GM18499 (cell line): ENCODE results near the gene NUP62.
"Not testable (repeated sequence)": the region's sequence is repeated elsewhere in the genome, so short reads cannot be mapped to it uniquely, and the experiment has no call there.

Experiments used
- ATAC-seq: cut with Tn5 transposase; IDR thresholded peaks from one replicate; pipeline ENCODE4 v1.9.1; 2021; ENCODE audit warnings: moderate number of reproducible peaks; ENCODE audit not compliant: insufficient read depth, unreplicated experiment

Gene NUP62

DNA sequence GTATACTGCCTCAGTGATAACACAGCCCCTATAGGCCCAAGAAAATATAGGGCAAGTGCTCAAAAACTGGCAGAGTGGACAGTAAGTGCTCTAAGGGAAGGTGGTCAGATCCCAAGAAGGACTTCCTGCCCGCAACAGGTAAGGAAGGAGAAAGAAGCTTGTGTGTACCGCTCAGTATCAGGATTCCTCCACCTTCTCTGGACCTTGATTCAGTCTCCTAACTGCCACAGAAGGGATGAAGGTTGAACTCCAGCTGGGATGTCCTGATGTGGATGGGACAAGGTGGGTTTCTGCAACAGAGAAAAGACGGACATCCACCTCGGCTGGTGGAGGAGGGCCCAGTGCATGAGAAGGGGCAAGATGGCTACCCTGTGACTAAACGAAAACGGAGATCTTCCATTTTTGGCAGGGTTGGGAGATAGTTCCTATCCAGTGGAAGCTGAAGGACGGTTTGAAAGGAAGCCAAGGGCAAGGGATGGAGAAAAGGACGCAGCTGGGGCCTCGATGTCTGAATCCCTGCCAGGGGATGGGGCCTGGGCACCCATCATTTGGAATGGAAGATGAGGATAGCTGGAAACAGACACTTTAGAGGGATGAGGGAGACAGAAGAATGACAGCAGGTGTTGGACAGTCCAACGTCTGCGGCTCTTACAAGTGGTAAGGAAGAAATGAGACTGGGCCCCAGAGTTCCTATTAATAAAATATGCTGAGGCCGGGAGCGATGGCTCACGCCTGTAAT, 1.6 kb downstream of the NUP62 start:
- ATAC-seq: no peak

DNA sequence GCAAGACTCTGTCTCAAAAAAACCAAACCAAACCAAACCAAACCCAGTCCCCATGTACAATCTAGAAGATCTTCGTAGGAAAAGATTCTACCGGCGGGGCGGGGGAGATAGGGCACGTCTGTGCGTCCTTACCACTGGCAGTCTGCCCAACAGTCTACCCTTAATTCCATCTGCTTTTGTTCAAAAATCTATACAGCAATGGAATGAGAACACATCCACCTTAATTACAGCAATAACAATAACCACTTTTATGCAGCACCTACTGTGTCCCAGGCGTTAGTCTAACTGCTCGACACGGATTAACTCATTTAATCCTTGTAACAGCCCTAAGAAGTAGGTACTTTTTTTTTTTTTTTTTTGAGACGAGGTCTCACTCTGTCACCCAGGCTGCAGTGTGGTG, 2.8 kb downstream of the NUP62 start:
- ATAC-seq: no peak

DNA sequence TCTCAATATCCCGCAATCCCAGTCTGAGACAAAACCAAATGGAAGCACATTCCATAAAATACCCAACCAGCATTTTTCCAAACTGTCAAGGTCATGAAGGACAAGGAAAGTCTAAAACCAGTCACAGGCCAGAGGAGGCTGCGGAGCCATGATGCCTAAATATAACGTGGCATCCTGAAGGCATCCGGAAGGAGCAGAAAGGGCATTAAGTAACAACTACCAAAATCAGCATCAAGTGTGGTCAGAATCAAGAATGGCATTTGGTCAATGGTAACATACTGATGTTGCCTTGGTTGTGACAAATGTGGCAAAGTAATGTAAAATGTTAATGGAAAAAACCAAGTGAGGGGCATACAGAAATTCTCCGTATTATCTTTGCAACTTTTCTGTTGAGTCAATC, 3.8 kb downstream of the NUP62 start:
- ATAC-seq: no peak

DNA sequence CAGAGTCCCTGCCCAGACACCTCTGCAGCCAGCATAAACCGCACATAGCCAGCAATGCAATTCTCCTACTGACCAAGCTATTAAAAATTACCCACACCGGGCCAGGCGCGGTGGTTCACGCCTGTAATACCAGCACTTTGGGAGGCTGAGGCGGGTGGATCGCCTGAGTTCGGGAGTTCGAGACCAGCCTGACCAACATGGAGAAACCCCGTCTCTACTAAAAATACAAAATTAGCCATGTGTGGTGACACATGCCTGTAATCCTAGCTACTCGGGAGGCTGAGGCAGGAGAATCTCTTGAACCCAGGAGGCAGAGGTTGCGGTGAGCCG, 4.5 kb downstream of the NUP62 start:
- not testable (repeated sequence) for ATAC-seq

DNA sequence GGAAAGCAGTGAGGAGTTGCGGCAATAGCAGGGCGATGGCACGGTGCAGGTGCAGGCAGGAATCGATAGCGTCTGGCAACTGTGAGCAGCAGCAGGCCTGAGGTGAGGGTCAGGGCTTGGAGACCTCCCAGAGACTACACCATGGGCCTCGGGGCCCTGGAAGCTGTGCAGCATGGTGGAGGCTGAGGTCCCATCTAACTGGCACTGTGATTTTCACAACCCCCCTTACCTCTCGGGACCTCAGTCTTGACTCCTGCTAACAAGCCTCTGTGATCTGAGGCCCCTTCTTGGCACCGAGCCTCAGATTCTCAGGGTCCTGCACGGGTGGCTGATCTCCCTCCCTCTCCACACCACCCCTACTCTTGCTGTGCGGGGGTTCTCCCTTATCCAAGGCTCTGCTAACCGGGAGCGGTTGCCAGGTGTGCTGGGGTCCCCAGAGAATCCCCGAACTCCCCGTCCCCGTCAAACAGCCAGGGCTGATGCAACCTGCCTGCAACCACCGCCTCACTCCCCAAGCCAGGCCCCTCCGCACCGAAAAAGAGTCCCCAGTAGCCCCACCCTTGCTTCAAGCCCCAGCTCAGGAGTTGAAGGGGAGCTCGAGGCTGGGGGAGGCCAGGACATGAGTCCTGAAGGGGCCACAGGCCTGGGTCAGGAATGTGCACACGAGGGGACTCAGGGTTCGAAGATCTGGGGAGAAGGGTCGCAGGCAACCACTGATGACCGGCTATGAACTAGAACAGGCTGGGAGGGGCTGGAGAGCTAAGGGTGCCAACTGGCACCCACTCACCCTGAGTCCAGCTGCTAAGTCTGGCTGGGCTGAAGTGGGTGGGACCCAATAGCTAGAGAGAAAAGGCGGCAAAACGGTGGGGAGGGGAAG, 5.1 kb downstream of the NUP62 start:
- ATAC-seq: no peak

DNA sequence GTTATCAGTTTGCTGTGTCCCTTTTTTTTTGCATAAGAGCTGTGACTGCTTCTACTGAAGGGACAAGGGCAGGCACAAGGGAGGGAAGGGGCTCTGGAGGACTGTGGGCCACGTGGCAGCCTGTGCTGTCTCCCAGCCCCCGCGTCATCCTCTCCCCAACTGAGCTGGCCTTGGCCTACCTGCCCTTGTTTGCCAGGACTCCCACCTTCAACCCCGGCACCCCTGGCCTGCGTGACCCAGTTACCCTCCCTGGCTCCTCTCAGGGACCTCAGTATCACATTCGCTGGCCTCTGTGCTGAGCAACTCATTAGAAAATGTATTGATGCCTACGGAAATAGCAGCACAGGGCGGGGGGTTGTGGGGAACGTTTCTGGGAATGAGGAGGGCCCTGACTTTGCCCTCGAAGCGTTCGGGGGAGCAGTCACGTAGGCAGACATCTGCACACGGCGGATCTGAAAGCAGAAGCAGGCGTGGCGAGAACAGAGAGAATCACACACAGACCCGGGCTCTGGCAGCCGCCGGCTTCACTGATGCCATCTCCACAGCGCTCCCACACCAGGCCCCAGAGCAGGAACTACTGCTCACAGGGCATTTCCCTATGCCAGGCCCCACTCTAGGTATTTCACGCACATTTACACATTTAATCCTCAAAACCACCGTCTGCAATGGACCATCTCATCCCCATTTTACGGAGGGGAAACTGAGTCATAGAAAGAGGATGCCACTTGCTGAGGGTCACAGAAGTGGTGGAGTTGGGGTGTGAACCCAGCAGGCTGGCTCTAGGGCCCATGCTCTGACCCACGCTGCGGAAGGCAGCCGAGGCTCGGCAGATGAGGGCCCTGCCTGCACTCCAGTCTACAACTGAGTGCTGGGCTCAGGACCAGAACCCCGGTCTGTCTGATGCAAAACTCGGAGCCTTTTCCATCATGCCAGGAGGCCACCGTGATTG, 6.0 kb downstream of the NUP62 start:
- no peak for ATAC-seq

DNA sequence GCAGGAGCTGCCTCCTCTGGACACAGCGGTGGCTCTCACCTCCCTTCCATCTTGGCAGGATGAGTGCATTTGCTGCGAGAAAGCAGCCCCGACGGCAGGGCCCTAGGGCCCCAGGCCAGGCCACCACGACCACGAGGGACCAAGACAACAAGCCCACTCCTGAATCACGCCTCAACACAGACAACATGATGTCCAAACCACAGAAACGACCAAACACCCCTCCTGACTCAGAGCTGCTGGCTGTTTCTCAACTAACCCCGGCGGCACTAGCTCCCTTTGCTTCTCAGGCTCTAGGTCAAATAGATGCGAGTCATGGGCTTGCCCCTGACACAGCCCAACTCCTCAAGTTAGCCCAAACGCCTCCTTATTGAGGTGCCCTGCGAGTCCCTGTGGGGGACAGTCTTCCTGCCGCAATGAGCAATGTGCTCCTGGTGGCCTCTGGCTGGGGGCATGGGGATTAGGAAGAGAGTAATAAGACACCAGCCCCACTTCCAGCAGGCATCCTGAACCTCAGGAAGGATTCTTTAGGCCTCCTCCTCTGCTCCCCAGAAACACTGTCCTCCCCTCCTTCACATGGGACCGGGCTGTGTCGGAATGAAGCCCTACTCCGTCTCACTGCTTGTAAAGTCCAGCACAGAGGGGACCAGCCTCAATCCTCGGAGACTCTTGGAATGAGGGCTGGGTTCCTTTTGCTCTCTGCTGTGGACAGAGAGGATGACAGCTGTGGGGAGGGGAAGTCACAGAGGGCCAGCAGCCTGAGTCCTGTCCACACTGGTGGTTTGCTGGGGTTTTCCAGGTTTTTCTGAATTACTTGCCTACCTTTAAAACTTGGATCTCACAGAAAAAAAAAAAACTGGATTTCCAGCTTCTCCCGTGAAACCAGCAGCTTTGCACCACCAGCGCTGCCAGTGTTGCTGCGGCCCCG, 7.2 kb downstream of the NUP62 start:
- ATAC-seq: no peak

DNA sequence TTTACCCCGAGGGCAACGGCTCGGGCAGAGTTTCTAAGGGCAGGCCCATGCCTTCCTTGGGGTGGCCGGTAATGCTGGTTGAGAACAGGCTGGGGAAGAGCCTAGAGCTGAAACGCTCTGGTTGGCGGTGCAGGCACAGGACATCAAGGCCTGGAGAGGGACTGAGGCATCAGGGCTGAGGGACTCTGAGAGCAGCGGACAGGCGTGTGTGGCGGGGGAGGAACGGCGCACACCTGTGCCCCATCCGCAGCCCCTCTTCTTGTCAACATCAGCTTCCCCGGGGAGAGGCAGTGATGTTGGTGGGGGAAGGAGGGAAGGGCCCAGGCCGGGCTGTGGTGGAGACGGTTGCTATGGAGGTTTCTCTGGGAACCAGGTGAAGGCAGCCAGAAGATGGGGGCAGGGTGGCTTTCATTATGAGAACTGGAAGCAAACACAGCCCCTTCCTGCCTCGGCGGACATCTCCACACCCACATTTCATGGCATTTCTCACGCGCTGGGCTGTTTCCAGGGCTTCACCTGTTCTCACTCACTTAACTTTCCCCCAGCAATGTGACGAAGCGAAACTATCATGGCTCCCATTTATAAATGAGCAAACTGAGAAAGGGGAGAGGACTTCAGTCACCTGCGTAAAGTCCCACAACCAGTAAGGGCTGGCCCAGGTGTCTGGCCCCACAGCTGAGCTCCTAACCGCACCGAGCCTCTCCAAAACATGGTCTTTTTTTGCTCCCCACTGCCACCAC, 8.5 kb downstream of the NUP62 start:
- ATAC-seq: no peak

DNA sequence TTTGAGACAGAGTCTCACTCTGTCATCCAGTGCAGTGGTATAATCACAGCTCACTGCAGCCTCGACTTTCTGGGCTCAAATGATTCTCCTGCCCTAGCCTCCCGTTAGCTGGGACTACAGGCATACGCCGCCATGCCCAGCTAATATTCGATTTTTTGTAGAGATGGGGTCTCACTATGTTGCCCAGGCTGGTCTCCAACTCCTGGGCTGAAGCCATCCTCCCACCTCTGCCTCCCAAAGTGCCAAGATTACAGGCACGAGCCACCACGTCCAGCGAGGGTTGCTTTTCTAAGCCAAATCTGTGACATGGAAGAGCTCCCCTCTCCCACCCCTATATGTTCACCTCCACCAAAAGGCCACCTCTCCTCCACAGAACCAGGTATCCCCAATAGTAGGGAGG, 11.2 kb downstream of the NUP62 start:
- no peak for ATAC-seq

DNA sequence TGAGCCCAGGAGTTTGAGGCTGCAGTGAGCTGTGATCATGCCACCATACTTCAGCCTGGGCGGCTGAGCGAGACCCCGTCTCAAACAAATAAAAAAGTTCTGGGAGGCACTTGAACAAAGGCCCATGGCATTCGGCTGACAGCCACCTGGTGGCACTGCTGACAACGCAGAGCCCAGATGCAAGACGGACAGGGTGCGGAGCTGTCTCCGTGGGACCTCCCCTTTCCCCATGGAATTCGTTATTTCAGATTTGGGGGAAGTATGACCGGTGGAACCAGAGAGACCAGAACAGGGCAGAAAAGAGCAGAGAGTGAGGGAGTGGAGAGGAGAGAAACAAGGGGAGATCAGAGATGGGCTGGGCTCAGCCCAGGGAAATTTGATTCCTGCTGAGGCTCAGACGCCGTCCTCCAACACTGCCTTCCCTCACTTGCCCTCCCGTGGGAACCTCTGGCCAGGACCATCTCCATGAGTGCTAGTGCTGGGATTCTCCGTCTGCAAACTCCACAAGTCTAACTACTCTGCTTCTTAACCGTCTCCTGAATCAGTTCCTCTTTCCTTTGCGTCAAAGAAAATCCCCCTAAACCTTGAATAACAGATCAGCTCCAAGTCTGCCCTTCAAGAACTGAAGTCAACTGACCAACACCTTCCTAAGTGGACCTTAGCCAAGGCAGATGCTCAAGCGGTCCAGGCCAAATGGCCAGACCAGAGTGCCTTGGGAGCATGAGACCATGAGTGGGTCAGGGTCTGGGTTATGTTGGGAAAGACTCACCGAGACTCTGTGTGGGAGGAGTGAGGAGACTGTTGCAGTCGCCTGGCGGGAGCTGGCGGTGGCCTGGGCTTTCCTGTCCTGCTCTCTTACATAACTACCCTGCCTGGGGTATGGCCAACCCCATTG, 12.2 kb downstream of the NUP62 start:
- no peak for ATAC-seq

DNA sequence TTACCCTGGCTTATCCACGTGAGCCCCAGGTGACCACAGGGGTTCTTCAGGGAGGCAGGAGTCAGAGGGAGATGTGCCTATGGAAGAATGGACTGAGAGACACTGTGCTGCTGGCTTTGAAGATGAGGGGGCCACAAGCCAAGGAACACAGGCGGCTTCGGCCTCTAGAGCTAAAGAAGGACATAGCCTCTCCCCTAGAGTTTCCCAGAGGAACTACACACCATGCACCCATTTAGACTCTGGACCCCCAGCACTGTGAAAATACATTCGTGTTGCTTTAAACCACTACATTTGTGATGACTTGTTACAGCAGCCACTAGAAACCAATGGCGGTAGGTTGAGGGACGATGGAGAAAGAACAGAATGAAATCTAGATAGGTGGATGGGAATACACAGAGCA, 14.0 kb downstream of the NUP62 start:
- no peak for ATAC-seq

DNA sequence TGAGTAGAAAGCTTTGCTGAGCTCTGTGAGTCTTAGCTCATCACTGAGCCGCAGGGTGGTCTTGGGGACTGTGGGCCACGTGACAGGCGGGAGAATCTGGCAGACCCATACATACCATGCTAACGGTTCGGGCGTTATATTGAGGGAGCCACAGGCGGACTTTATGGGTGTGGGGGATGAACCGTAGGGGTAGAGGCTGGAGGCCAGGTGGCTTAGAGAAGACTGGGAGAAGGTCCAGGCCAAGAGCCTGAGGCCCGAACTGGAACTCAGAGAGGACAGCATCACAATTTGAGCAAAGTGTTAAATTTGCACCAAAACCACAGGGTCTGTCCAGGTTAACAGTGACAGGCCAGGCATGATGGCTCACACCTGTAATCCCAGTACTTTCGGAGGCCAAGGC, 15.6 kb downstream of the NUP62 start:
- ATAC-seq: no peak

DNA sequence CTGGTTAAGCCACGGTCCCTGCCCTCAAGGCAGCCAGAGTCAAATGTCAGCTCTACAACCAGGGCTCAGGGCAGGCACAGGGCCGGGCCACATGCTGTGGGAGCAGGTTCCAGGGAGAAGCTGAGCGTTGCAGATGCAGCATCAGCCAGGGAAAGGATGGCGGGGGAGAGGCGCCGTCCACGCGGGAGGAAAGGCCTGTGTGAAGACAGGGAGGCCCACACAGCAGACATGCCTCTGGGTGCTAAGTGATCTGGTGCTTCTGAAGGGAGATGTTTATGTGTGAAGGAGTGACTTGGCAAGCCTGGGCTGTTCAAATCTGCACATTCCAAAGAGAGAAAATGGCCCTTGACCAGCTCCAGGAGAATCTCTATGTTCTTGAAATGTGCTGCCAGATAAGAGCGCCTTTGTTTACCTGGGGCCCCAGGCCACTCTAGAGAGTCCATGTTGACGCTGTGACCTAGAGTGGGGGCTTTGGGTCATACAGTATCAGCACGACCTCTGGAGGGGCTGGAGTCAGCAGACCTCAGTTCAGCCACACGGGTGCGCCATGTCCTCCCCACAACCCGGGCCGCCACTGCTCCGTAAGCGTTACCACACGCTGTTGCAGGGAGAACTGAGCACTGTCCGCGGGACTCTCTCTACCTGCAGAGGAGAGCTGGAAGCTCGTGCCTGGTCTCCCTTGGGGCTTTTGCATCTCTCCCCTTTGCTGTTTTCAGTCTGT, 16.2 kb downstream of the NUP62 start:
- ATAC-seq: no peak

DNA sequence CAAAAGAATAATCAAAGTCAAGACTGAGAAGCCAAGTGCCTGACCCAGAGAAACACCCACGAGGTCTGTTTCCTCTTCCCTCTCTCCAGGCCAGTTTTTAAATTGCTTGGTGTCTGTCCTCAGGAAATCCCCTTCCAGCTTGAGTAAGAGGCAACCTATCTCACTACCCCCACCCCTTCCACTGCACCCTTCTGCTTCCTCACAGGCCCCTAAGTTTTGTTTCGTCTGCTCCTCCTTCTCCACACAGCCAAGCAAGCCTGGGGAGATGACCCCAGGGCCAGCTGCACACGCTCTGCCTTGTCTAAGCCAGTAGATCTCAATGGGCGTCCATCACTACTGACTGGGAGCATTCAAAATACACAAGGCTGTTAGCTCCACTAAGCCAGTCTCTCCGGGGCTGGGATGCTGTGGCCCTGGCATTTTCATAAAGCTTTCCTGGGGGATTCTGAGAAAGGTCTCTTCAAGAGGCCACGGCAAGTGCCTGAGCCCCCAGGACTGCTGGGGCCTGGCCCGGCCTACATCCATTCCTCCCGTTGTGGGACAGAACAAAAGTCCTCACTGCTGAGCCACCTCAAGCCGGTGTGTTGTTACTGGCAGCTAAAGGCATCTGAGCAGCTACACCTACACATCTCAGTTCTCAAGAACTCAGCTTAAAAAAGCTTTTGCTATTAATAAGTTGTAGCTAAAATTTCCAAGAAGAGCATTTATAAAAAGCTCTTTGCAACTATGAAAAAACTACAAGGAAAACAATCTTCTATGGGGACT, 17.7 kb downstream of the NUP62 start:
- no peak for ATAC-seq

DNA sequence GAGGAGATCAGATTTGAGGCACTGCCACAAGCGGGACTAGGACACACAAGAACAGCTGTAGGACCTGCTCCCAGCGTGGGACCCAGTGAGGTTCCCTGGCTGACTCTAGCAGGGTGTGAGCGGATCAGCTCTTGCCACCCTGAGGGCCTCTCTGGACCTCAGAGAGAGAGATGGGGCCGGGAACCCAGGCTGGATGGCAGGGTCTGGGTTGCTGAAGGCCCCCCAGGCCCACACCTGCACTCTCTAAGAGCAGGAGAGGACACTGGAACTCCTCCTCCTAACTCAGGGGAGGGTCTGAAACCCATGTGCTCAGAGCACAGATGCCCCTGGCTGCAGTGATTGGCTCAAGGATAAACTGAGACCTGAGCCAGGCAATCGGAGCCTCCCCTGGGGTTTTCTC, 19.1 kb downstream of the NUP62 start:
- ATAC-seq: no peak

DNA sequence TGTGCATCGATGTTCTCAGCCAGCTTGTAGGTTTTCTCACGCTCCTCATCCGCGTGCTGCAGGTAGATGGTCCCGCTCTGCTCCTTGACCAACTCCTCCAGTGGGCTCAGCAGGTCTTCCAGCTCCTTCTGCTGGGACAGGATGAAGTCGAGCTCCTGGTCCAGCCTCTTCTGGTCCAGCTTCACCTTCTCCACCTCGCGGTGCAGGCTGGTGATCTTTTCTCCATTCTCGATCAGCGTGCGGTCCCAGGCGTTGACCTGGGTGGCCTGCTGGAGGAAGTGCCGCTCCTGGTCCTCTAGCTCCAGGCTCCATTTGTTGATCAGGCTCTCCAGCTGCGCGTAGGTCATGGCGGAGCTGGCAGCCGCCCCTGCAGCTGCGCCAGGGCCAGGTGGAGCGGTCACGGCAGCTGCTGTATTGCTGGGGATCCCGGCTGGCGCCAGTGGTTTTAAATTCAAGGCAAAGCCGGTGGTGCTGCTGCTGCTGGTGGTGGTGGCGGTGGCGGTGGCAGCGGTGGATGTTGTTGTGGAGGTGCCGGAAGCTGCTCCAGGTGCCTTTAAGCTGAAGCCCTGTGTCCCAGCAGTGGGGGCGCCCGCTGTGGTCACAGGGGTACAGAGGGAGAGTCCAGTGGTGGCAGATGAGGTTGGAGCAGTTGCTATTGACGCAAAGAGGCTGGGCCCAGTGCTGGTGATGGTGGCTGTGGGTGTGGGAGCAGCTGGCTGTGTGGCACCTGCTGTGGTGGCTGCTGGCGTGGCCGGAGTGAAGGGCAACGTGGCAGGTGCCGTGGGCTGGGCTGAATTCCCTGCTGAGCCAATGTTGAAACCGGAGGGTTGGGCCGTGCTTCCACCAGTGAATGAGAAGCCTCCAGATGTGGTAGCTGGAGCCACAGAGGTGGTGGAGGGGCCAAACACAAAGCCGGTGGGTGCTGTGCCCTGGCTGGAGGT, 20.6 kb downstream of the NUP62 start:
- no peak for ATAC-seq
